H9 (cell line): ENCODE data around the gene NDUFB3. TPM values are rescaled to one million over a fixed set of nuclear protein-coding genes. Genes with fewer than 3 reads are reported as not detected.

Source experiments
- DNase-seq: peaks from one replicate; pipeline ENCODE4 v3.0.0-alpha.2; 2017
- H2AFZ ChIP-seq: one replicate; pipeline ENCODE4 v1.6.1; 2013; ENCODE audit warnings: mild to moderate bottlenecking, low read length, control low read depth, moderate library complexity
- H2AK5ac ChIP-seq: 2 replicates; pipeline ENCODE4 v1.6.1; 2013; ENCODE audit warnings: low read length, control low read depth, mixed read lengths; ENCODE audit not compliant: insufficient read length
- H2BK120ac ChIP-seq: one replicate; pipeline ENCODE4 v1.6.1; 2013; ENCODE audit warnings: low read depth, mild to moderate bottlenecking, low read length, control low read depth, inconsistent platforms; ENCODE audit not compliant: poor library complexity, severe bottlenecking
- H2BK12ac ChIP-seq: 2 replicates; pipeline ENCODE4 v1.6.1; 2013; ENCODE audit warnings: low read length, control low read depth, mixed read lengths, low read depth; ENCODE audit not compliant: insufficient read length
- H2BK15ac ChIP-seq: 2 replicates; pipeline ENCODE4 v1.6.1; 2013; ENCODE audit warnings: low read depth, low read length, control low read depth
- H2BK20ac ChIP-seq: one replicate; pipeline ENCODE4 v1.6.1; 2013; ENCODE audit warnings: low read depth, mild to moderate bottlenecking, low read length, control low read depth, inconsistent platforms; ENCODE audit not compliant: poor library complexity, severe bottlenecking
- H2BK5ac ChIP-seq: 2 replicates; pipeline ENCODE4 v1.6.1; 2013; ENCODE audit warnings: low read length, control low read depth, mixed read lengths; ENCODE audit not compliant: insufficient read length
- H3K14ac ChIP-seq: 2 replicates; pipeline ENCODE4 v1.6.1; 2013; ENCODE audit warnings: low read length, control low read depth; ENCODE audit not compliant: insufficient read depth
- H3K18ac ChIP-seq: 2 replicates; pipeline ENCODE4 v1.6.1; 2013; ENCODE audit warnings: low read depth, mild to moderate bottlenecking, mixed read lengths, low read length, control low read depth; ENCODE audit not compliant: insufficient read length
- H3K23ac ChIP-seq: 2 replicates; pipeline ENCODE4 v1.6.1; 2013; ENCODE audit warnings: low read length, control low read depth, mixed read lengths, low read depth; ENCODE audit not compliant: insufficient read length
- H3K23me2 ChIP-seq: 2 replicates; pipeline ENCODE4 v1.6.1; 2013; ENCODE audit warnings: low read depth, mild to moderate bottlenecking, mixed read lengths, low read length, control low read depth; ENCODE audit not compliant: insufficient read length, poor library complexity, severe bottlenecking
- H3K27ac ChIP-seq: 2 replicates; pipeline ENCODE4 v1.5.1; 2013; ENCODE audit warnings: low read length, control low read depth, mixed read lengths, low read depth; ENCODE audit not compliant: insufficient read length
- H3K27me3 ChIP-seq: 2 replicates; pipeline ENCODE4 v1.6.1; 2013; ENCODE audit warnings: low read length, control low read depth, inconsistent platforms; ENCODE audit not compliant: insufficient read depth
- H3K4ac ChIP-seq: 2 replicates; pipeline ENCODE4 v1.6.1; 2013; ENCODE audit warnings: low read depth, mild to moderate bottlenecking, control low read depth, inconsistent platforms, low read length, moderate library complexity
- H3K4me1 ChIP-seq: 2 replicates; pipeline ENCODE4 v1.6.1; 2013; ENCODE audit warnings: low read length, control low read depth, inconsistent platforms; ENCODE audit not compliant: insufficient read depth
- H3K4me2 ChIP-seq: 2 replicates; pipeline ENCODE4 v1.6.1; 2013; ENCODE audit warnings: low read length, control low read depth, mixed read lengths; ENCODE audit not compliant: insufficient read length, insufficient read depth
- H3K56ac ChIP-seq: 2 replicates; pipeline ENCODE4 v1.6.1; 2013; ENCODE audit warnings: low read depth, mild to moderate bottlenecking, mixed read lengths, low read length, control low read depth; ENCODE audit not compliant: insufficient read length
- H3K79me1 ChIP-seq: 2 replicates; pipeline ENCODE4 v1.6.1; 2013; ENCODE audit warnings: low read depth, mild to moderate bottlenecking, moderate library complexity, low read length, control low read depth, inconsistent platforms; ENCODE audit not compliant: insufficient read depth, poor library complexity, severe bottlenecking
- H3K79me2 ChIP-seq: 2 replicates; pipeline ENCODE4 v1.6.1; 2013; ENCODE audit warnings: low read length, control low read depth, inconsistent platforms; ENCODE audit not compliant: insufficient read depth
- H3K9ac ChIP-seq: 2 replicates; pipeline ENCODE4 v1.6.1; 2013; ENCODE audit warnings: low read length, control low read depth, mixed read lengths; ENCODE audit not compliant: insufficient read length; ENCODE audit errors: extremely low read depth
- H3K9me3 ChIP-seq: one replicate; pipeline ENCODE4 v1.6.1; 2013; ENCODE audit warnings: low read depth, low read length, inconsistent platforms; ENCODE audit not compliant: control insufficient read depth
- H3T11ph ChIP-seq: one replicate; pipeline ENCODE4 v1.6.1; 2013; ENCODE audit warnings: mild to moderate bottlenecking, low read length, control low read depth, inconsistent platforms
- H4K20me1 ChIP-seq: one replicate; pipeline ENCODE4 v1.6.1; 2013; ENCODE audit not compliant: control insufficient read depth, insufficient read length, insufficient read depth
- H4K5ac ChIP-seq: 2 replicates; pipeline ENCODE4 v1.6.1; 2013; ENCODE audit warnings: low read depth, mild to moderate bottlenecking, mixed read lengths, low read length, control low read depth; ENCODE audit not compliant: insufficient read length
- H4K8ac ChIP-seq: replicated peaks from 2 replicates; pipeline ENCODE4 v1.6.1; 2013; ENCODE audit warnings: low read length, control low read depth, mixed read lengths, low read depth; ENCODE audit not compliant: insufficient read length
- H4K91ac ChIP-seq: 2 replicates; pipeline ENCODE4 v1.6.1; 2013; ENCODE audit warnings: low read depth, mild to moderate bottlenecking, moderate library complexity, mixed read lengths, low read length, control low read depth; ENCODE audit not compliant: insufficient read length
- H3K27ac Mint-ChIP-seq, 3 experiments: 2 replicates in 2 of 3; 3 replicates in 1 of 3; pipeline ENCODE4 v1.8.0; 2020 to 2021; ENCODE audit warnings: mixed read lengths in 3 of 3, mild to moderate bottlenecking in 1 of 3, moderate library complexity in 1 of 3
- H3K27me3 Mint-ChIP-seq: 2 replicates; pipeline ENCODE4 v1.8.0; 2021; ENCODE audit warnings: low read depth, mild to moderate bottlenecking, moderate library complexity, mixed read lengths
- H3K36me3 Mint-ChIP-seq, 3 experiments: 2 replicates in 2 of 3; 3 replicates in 1 of 3; pipeline ENCODE4 v1.8.0; 2020 to 2021; ENCODE audit warnings: low read depth in 3 of 3, mixed read lengths in 3 of 3; ENCODE audit not compliant: insufficient read depth in 1 of 3
- H3K4me1 Mint-ChIP-seq, 2 experiments: 2 replicates each; pipeline ENCODE4 v1.8.0; 2020; ENCODE audit warnings: mixed read lengths in 2 of 2
- H3K4me3 Mint-ChIP-seq, 2 experiments: 2 replicates in 1 of 2; 3 replicates in 1 of 2; pipeline ENCODE4 v1.8.0; 2020 to 2021; ENCODE audit warnings: mild to moderate bottlenecking in 2 of 2, mixed read lengths in 2 of 2, moderate library complexity in 1 of 2
- H3K9me3 Mint-ChIP-seq, 2 experiments: 2 replicates in 1 of 2; 3 replicates in 1 of 2; pipeline ENCODE4 v1.8.0; 2020; ENCODE audit warnings: mild to moderate bottlenecking in 2 of 2, mixed read lengths in 2 of 2, moderate library complexity in 1 of 2
- WGBS: extraction: QIAGEN DNeasy Blood & Tissue Kit; methylation state at CpG from one replicate; pipeline ENCODE4 v1.1.7; 2013; ENCODE audit warnings: missing lambda C conversion rate, low lambda C conversion rate, mixed read lengths; ENCODE audit not compliant: insufficient read length; ENCODE audit errors: extremely low coverage; 5-methylcytosine and 5-hydroxymethylcytosine counted together
- total RNA-seq: library from RNA; stranded (reverse); gene quantifications from 2 replicates; pipeline ENCODE4 v1.2.1, GENCODE V29; 2021
- TF ChIP-seq, protein P1 (sequence below): fragments of 200-600 bp; sonication (generic); conservative IDR thresholded peaks from 3 replicates; pipeline ENCODE4 v1.8.0; 2021; ENCODE audit warnings: antibody characterized with exemption, mild to moderate bottlenecking

The NDUFB3 gene
- total RNA-seq, 1 experiment from 2014 or later, result 59.6 TPM

DNA sequence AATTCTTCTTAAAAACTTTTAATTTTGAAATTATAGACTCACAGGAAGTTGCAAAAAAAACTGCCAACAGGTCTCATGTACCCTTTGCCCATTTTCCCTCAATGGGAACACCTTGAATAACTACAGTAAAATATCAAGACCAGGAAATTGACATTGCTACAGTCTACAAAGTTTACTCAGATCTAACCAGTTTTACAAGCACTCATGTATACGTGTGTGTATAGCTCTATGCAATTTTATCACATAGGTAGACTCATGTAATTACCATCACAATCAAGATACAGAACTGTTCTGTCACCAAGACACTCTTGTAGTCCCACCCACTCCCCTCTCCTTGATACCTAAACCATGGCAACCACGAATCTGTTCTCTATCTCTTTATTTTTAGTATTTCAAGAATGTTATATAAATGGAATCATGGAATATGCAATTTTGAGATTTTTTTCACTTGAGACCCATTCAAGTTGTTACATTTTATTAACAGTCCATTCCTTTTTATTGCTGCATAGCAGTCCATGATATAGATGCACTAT lies 6.9 kb upstream of the NDUFB3 start:
- H3K23ac ChIP-seq, result no peak overlapping the region
- no peak overlapping the region for H2AK5ac ChIP-seq
- H2BK5ac ChIP-seq, result no peak overlapping the region
- no peak overlapping the region for H3K14ac ChIP-seq
- no peak overlapping the region for H3K4ac ChIP-seq
- H3K79me1 ChIP-seq, result no peaks in the 10 kb centered on the region
- H3K9ac ChIP-seq, result no peak overlapping the region
- no peak overlapping the region for H2BK20ac ChIP-seq
- H3K27me3 ChIP-seq, result no peaks in the 10 kb centered on the region
- no CpG with 5 or more reads among the region's 2 CpGs for WGBS
- no peak overlapping the region for H2BK15ac ChIP-seq
- H4K5ac ChIP-seq, result no peak overlapping the region
- no peak overlapping the region for H2AFZ ChIP-seq
- H2BK120ac ChIP-seq, result no peak overlapping the region
- no peak overlapping the region for H3K18ac ChIP-seq
- DNase-seq, result no peak
- no peaks in the 10 kb centered on the region for H3K27me3 Mint-ChIP-seq
- TF ChIP-seq, protein P1, sequence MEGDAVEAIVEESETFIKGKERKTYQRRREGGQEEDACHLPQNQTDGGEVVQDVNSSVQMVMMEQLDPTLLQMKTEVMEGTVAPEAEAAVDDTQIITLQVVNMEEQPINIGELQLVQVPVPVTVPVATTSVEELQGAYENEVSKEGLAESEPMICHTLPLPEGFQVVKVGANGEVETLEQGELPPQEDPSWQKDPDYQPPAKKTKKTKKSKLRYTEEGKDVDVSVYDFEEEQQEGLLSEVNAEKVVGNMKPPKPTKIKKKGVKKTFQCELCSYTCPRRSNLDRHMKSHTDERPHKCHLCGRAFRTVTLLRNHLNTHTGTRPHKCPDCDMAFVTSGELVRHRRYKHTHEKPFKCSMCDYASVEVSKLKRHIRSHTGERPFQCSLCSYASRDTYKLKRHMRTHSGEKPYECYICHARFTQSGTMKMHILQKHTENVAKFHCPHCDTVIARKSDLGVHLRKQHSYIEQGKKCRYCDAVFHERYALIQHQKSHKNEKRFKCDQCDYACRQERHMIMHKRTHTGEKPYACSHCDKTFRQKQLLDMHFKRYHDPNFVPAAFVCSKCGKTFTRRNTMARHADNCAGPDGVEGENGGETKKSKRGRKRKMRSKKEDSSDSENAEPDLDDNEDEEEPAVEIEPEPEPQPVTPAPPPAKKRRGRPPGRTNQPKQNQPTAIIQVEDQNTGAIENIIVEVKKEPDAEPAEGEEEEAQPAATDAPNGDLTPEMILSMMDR, result no peak
- H4K20me1 ChIP-seq, result no peaks in the 10 kb centered on the region
- H3T11ph ChIP-seq, result no peak overlapping the region
- H3K27ac ChIP-seq, result no peak overlapping the region
- no peaks in the 10 kb centered on the region for H3K36me3 Mint-ChIP-seq
- H2BK12ac ChIP-seq, result no peak overlapping the region
- H3K9me3 Mint-ChIP-seq, result no peaks in the 10 kb centered on the region; a peak in 1 of 5 replicates
- H4K8ac ChIP-seq, result no peak overlapping the region
- no peaks in the 10 kb centered on the region for H3K9me3 ChIP-seq
- no peak overlapping the region for H3K4me2 ChIP-seq
- H4K91ac ChIP-seq, result no peak overlapping the region
- peaks cover 2 to 9% of the 10 kb centered on the region in 2 experiments; a peak in 3 of 4 replicates for H3K4me1 Mint-ChIP-seq
- no peak overlapping the region for H3K4me3 Mint-ChIP-seq
- H3K27ac Mint-ChIP-seq, result no peak overlapping the region
- H3K4me1 ChIP-seq, result no peaks in the 10 kb centered on the region
- H3K23me2 ChIP-seq, result no peaks in the 10 kb centered on the region
- peaks cover 1% of the 10 kb centered on the region; the same call in 1 of the 2 replicates for H3K79me2 ChIP-seq
- H3K56ac ChIP-seq, result no peak overlapping the region
